Chondrocyte (in vitro differentiated cells): ENCODE results near the gene RRP8. TPM values are rescaled to one million over a fixed set of nuclear protein-coding genes. Genes with fewer than 3 reads are reported as not detected.
A peak's percentile ranks its signal among the peaks of the same experiment; 100 is the strongest.

Experiments used
- DNase-seq: peaks from one replicate; pipeline ENCODE4 v3.0.0; 2021; ENCODE audit warnings: mixed read lengths, low spot score
- H3K27ac Mint-ChIP-seq: one replicate; pipeline ENCODE4 v1.8.0; 2021; ENCODE audit warnings: mild to moderate bottlenecking, moderate library complexity, mixed read lengths; ENCODE audit not compliant: unreplicated experiment
- H3K27me3 Mint-ChIP-seq: 2 replicates; pipeline ENCODE4 v1.8.0; 2021; ENCODE audit warnings: low read depth, mixed read lengths
- H3K36me3 Mint-ChIP-seq: 2 replicates; pipeline ENCODE4 v1.8.0; 2021; ENCODE audit warnings: low read depth, mixed read lengths
- H3K4me1 Mint-ChIP-seq: 2 replicates; pipeline ENCODE4 v1.8.0; 2021; ENCODE audit warnings: low read depth, mild to moderate bottlenecking, mixed read lengths
- H3K4me3 Mint-ChIP-seq: one replicate; pipeline ENCODE4 v1.8.0; 2021; ENCODE audit warnings: mild to moderate bottlenecking, moderate library complexity, mixed read lengths; ENCODE audit not compliant: unreplicated experiment
- H3K9me3 Mint-ChIP-seq: 2 replicates; pipeline ENCODE4 v1.8.0; 2021; ENCODE audit warnings: low read depth, mixed read lengths
- total RNA-seq: library from RNA; stranded (reverse); gene quantifications from 3 replicates; pipeline ENCODE4 v1.2.1, GENCODE V29; 2021
- TF ChIP-seq, protein P1 (sequence below): fragments of 200-600 bp; sonication (generic); IDR thresholded peaks from 2 replicates; pipeline ENCODE4 v1.5.0; 2021; ENCODE audit warnings: antibody characterized with exemption, mild to moderate bottlenecking, moderate library complexity

RRP8 gene
- total RNA-seq, 1 donor from 2014 or later, result 15.7 TPM

DNA sequence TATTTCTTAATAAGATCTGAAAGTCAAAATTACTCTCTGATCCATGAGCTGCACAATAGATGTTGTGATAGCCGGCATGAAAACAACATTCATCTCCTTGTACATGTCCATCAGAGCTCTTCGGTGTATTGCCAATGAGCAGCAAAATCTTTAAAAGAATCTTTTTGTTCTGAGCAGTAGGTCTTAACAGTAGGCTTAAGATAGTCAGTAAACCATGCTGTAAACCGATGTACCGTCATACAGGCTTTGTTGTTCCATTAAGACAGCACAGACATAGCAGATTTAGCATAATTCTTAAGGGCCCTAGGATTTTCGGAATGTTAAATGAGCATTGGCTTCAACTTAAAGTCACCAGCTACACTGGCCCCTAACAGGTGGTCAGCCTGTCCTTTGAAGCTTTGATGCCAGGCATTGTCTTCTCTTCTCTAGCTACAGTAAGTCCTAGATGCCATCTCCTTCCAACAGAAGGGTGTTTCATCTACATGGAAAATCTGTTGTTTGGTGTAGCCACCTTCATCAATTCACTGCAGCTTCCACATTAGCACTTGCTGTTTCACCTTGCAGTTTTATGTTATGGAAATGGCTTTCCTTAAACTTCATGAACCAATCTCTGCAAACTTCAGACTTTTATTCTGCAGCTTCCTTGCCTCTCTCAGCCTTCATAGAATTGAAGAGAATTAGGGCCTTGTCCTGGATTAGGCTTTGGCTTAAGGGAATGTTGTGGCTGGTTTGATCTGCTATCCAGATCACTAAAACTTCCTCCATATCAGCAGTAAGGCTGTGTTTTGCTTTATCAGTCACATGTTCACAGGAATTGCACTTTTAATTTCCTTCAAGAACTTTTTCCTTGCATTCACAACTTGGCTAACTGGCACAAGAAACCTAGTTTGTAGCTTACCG, 28.4 kb downstream of the RRP8 start:
- no peaks in the 10 kb centered on the region for H3K9me3 Mint-ChIP-seq
- H3K4me1 Mint-ChIP-seq, result peaks cover 26% of the 10 kb centered on the region
- no peaks in the 10 kb centered on the region for H3K27me3 Mint-ChIP-seq
- TF ChIP-seq, protein P1, sequence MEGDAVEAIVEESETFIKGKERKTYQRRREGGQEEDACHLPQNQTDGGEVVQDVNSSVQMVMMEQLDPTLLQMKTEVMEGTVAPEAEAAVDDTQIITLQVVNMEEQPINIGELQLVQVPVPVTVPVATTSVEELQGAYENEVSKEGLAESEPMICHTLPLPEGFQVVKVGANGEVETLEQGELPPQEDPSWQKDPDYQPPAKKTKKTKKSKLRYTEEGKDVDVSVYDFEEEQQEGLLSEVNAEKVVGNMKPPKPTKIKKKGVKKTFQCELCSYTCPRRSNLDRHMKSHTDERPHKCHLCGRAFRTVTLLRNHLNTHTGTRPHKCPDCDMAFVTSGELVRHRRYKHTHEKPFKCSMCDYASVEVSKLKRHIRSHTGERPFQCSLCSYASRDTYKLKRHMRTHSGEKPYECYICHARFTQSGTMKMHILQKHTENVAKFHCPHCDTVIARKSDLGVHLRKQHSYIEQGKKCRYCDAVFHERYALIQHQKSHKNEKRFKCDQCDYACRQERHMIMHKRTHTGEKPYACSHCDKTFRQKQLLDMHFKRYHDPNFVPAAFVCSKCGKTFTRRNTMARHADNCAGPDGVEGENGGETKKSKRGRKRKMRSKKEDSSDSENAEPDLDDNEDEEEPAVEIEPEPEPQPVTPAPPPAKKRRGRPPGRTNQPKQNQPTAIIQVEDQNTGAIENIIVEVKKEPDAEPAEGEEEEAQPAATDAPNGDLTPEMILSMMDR, result no peak
- peaks cover 4% of the 10 kb centered on the region for H3K36me3 Mint-ChIP-seq
- H3K27ac Mint-ChIP-seq, result no peak overlapping the region
- no peak overlapping the region for H3K4me3 Mint-ChIP-seq
- no peak for DNase-seq

- peaks cover 5% of the 10 kb centered on the region for H3K36me3 Mint-ChIP-seq
- H3K4me1 Mint-ChIP-seq, result peaks cover 31% of the 10 kb centered on the region
- H3K9me3 Mint-ChIP-seq, result no peaks in the 10 kb centered on the region
- no peaks in the 10 kb centered on the region for H3K27me3 Mint-ChIP-seq
- H3K4me3 Mint-ChIP-seq, result no peak overlapping the region
- TF ChIP-seq, protein P1, result no peak
- H3K27ac Mint-ChIP-seq, result peak overlapping the region; percentile 76
- DNase-seq, result no peak
Observed at GRCh38 chr11:6572215-6572614, 31.2 kb downstream of the RRP8 start.

DNA sequence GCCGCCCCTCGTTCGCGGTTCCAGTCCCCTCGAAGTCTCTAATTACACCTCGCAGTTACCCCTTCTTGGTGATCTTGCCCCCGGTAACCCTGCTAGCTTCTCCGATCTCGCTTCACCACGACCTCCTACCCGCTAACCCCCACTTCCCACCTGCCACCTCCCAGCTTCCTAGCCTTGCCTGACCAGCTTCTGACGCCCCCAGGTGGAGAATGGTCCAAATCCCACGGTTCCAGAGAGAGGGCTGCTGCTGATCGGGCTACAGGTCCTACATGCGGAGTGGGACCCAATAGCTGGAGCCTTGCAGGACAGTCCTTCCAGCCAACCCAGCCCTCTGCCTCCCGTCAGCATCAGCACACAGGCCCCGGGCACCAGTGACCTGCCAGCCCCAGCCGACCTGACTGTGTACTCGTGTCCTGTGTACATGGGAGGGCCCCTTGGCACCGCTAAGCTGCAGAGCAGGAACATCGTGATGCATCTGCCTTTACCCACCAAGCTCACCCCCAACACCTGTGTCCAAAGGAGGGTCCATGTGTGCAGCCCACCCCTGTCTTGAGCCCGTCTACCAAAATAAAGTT, 31.9 kb downstream of the RRP8 start:
- peaks cover 24% of the 10 kb centered on the region for H3K4me1 Mint-ChIP-seq
- no peaks in the 10 kb centered on the region for H3K9me3 Mint-ChIP-seq
- H3K4me3 Mint-ChIP-seq, result no peak overlapping the region

GRCh38 chr11:6570691-6571427, 32.6 kb downstream of the RRP8 start:
- Mint-ChIP-seq H3K36me3 (peaks cover 8% of the 10 kb centered on the region), H3K4me1 (peaks cover 22% of the 10 kb centered on the region), H3K9me3 (no peaks in the 10 kb centered on the region), H3K27me3 (no peaks in the 10 kb centered on the region), H3K4me3 (no peak overlapping the region), H3K27ac (no peak overlapping the region)
- TF ChIP-seq, protein P1, result no peak
- DNase-seq, result no peak

More for the DNA sequence above, 31.9 kb downstream of the RRP8 start:
- peaks cover 8% of the 10 kb centered on the region for H3K36me3 Mint-ChIP-seq
- no peak overlapping the region for H3K27ac Mint-ChIP-seq
- TF ChIP-seq, protein P1, result no peak
- no peak for DNase-seq
- no peaks in the 10 kb centered on the region for H3K27me3 Mint-ChIP-seq

DNA sequence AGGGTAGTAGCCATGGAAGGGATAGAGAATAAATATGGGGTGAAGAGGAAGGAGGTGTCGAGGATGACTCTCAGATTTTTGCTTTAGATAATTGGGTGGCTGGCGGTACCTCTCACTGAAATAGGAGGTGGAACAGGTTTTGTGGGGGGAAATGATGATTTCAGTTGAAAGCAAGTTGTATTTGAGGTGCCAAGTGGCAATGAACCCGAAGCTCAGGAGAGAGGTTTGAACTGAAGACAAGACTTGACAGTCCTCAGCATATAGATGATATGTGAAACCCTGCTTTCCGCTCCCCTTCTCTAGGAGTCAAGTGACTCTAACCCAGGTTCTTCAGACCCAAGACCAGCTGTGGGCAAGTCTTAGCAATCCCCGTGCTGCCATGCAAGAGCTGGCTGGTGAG, 33.7 kb downstream of the RRP8 start:
- Mint-ChIP-seq H3K27me3 (no peaks in the 10 kb centered on the region), H3K4me3 (no peak overlapping the region), H3K9me3 (no peaks in the 10 kb centered on the region), H3K36me3 (peaks cover 7% of the 10 kb centered on the region), H3K27ac (no peak overlapping the region), H3K4me1 (peaks cover 22% of the 10 kb centered on the region)
- TF ChIP-seq, protein P1, result no peak
- DNase-seq, result no peak
